Upper lobe of left lung (tissue), 6 donors: ENCODE data around the gene ETAA1. TPM values are rescaled to one million over a fixed set of nuclear protein-coding genes. Genes with fewer than 3 reads are reported as not detected.
A peak's percentile ranks its signal among the peaks of the same experiment; 100 is the strongest.

Experiments
- ATAC-seq, 2 donors: fragments of 200-7000 bp; cut with Tn5 transposase; one replicate each; pipeline ENCODE4 v1.9.1; 2022; ENCODE audit warnings: mild to moderate bottlenecking in 2 of 2, moderate library complexity in 2 of 2; ENCODE audit not compliant: low FRiP score in 2 of 2
- DNase-seq, 2 donors: peaks; one replicate each; pipeline ENCODE4 v3.0.0-alpha.2; 2019 to 2020
- H3K27ac ChIP-seq, 4 donors: fragments of 200-600 bp; sonication (generic); one replicate each; pipeline ENCODE4 v1.5.1; 2016 to 2019
- H3K27me3 ChIP-seq, 4 donors: fragments of 200-600 bp; sonication (generic); one replicate each; pipeline ENCODE4 v1.5.1; 2017 to 2019
- H3K36me3 ChIP-seq, 4 donors: fragments of 200-600 bp; sonication (generic); one replicate each; pipeline ENCODE4 v1.5.1; 2016 to 2019
- H3K4me1 ChIP-seq, 4 donors: fragments of 200-600 bp; sonication (generic); one replicate each; pipeline ENCODE4 v1.5.1; 2018 to 2019
- H3K4me3 ChIP-seq, 4 donors: fragments of 200-600 bp; sonication (generic); one replicate each; pipeline ENCODE4 v1.5.1; 2017 to 2019; ENCODE audit warnings: mild to moderate bottlenecking in 2 of 4, moderate library complexity in 1 of 4
- H3K9me3 ChIP-seq, 4 donors: fragments of 200-600 bp; sonication (generic); one replicate each; pipeline ENCODE4 v1.5.1; 2018 to 2019
- CTCF ChIP-seq, 6 experiments: fragments of 450-650 bp in 4 of 6; fragments of 200-600 bp in 2 of 6; sonication (generic) in 2 of 6; IDR thresholded peaks; one replicate each; pipeline ENCODE4 v1.5.1; 2016 to 2019; ENCODE audit warnings: antibody characterized with exemption in 6 of 6
- EP300 ChIP-seq, 4 donors: sonication (generic); formaldehyde crosslinking; IDR thresholded peaks; one replicate each; pipeline ENCODE4 v1.5.1; 2017; ENCODE audit warnings: antibody characterized with exemption in 4 of 4, control low read depth in 2 of 4
- POLR2A ChIP-seq, 4 donors: fragments of 450-650 bp; IDR thresholded peaks; one replicate each; pipeline ENCODE4 v1.5.1; 2016 to 2017; ENCODE audit warnings: antibody characterized with exemption in 4 of 4, mild to moderate bottlenecking in 2 of 4
- POLR2AphosphoS5 ChIP-seq, 2 donors: sonication (generic); formaldehyde crosslinking; IDR thresholded peaks; one replicate each; pipeline ENCODE4 v1.5.1; 2017; ENCODE audit warnings: antibody characterized with exemption in 2 of 2
- WGBS, 2 donors: methylation state at CpG; one replicate each; pipeline ENCODE4 v1.1.5; 2017 to 2018; 5-methylcytosine and 5-hydroxymethylcytosine counted together
- total RNA-seq, 6 donors: library from RNA; depleted of rRNA in 4 of 6; stranded (reverse); fragments of >200 nt in 4 of 6; gene quantifications; one replicate each; pipeline versions ENCODE4 v1.1.0 to v1.2.1, GENCODE V29; 2016 to 2021
- donor health status: DM: no; HTN: no; CAD: no; lungs with moderate emphysema.
- donor health status: DM: no; HTN: yes; CAD: no; lungs with severe emphysema.

Gene ETAA1
- 10 to 100 TPM in 4 of 6 donors, 1 to 10 TPM in 2; 7.0 to 29.8 (median 13.8) TPM for total RNA-seq

GRCh38 chr2:67397143-67397986 is at the start of gene ETAA1:
TSS of gene ETAA1 (plus strand) at chr2:67397333. CDS start at chr2:67397449, 116 bp downstream.
- Histone ChIP-seq H3K27ac (peak within 1 kb of the TSS; percentile 86 to 98 (median 96)), H3K9me3 (no peaks in the 10 kb centered on the region), H3K4me3 (peak within 1 kb of the TSS; percentile 61 to 98 (median 93)), H3K4me1 (peaks cover 24 to 40% (median 30%) of the 10 kb centered on the region in 4 donors), H3K27me3 (no peaks in the 10 kb centered on the region), H3K36me3 (no peaks in the 10 kb centered on the region)
- TF ChIP-seq POLR2A (IDR thresholded peaks at IDR 0.05) (peak in 3 of 4 donors; percentile 24 to 88 (median 66)), POLR2AphosphoS5 (IDR thresholded peaks at IDR 0.05) (peak; percentile 81 to 93), EP300 (IDR thresholded peaks at IDR 0.05) (no peak), CTCF (IDR thresholded peaks at IDR 0.05) (no peak)
- WGBS, 2 donors = 0% methylated on average over 37 to 46 of the region's 61 CpGs
- DNase-seq (peak; percentile 94 to 99), ATAC-seq (peak; percentile 99 to 100)

- Histone ChIP-seq H3K4me1 (no peaks in the 10 kb centered on the region), H3K27me3 (no peaks in the 10 kb centered on the region), H3K4me3 (no peak overlapping the region), H3K36me3 (no peaks in the 10 kb centered on the region), H3K9me3 (no peaks in the 10 kb centered on the region), H3K27ac (no peak overlapping the region)
- no peak for TF ChIP-seq EP300 (IDR thresholded peaks at IDR 0.05)
- no peak for TF ChIP-seq POLR2A (IDR thresholded peaks at IDR 0.05)
- no peak for TF ChIP-seq CTCF (IDR thresholded peaks at IDR 0.05)
- ATAC-seq = no peak
- DNase-seq = no peak
Observed at GRCh38 chr2:67366832-67367412, 30.2 kb upstream of the ETAA1 start.

- no peak for DNase-seq
Observed at GRCh38 chr2:67374481-67374880, 22.7 kb upstream of the ETAA1 start.

GRCh38 chr2:67374949-67375348 is 22.2 kb upstream of the ETAA1 start:
- H3K4me1 ChIP-seq = no peaks in the 10 kb centered on the region
- 52 to 54% methylated on average over 1 of the region's 1 CpG for WGBS, 2 donors
- ATAC-seq (no peak), DNase-seq (no peak)
- no peaks in the 10 kb centered on the region for H3K36me3 ChIP-seq
- H3K27me3 ChIP-seq = no peaks in the 10 kb centered on the region
- H3K9me3 ChIP-seq = no peaks in the 10 kb centered on the region
- no peak overlapping the region for H3K27ac ChIP-seq
- TF ChIP-seq POLR2A (IDR thresholded peaks at IDR 0.05) = no peak
- no peak for TF ChIP-seq CTCF (IDR thresholded peaks at IDR 0.05)
- TF ChIP-seq POLR2AphosphoS5 (IDR thresholded peaks at IDR 0.05) = no peak
- no peak for TF ChIP-seq EP300 (IDR thresholded peaks at IDR 0.05)
- H3K4me3 ChIP-seq = no peak overlapping the region

More at GRCh38 chr2:67374481-67374880, 22.7 kb upstream of the ETAA1 start:
- H3K27me3 ChIP-seq = no peaks in the 10 kb centered on the region
- no peaks in the 10 kb centered on the region for H3K4me1 ChIP-seq
- H3K4me3 ChIP-seq = no peak overlapping the region
- no peak for TF ChIP-seq CTCF (IDR thresholded peaks at IDR 0.05)
- no peak for TF ChIP-seq POLR2AphosphoS5 (IDR thresholded peaks at IDR 0.05)
- no peak for TF ChIP-seq EP300 (IDR thresholded peaks at IDR 0.05)
- TF ChIP-seq POLR2A (IDR thresholded peaks at IDR 0.05) = no peak
- no peak overlapping the region for H3K27ac ChIP-seq
- no peaks in the 10 kb centered on the region for H3K9me3 ChIP-seq
- no peak for ATAC-seq
- 24 to 30% methylated on average over 2 of the region's 2 CpGs for WGBS, 2 donors
- H3K36me3 ChIP-seq = no peaks in the 10 kb centered on the region
